IMR-90 (cell line): ENCODE data around the gene KIF5C. TPM values are rescaled to one million over a fixed set of nuclear protein-coding genes. Genes with fewer than 3 reads are reported as not detected.

Source experiments
- ATAC-seq: fragments of 200-7000 bp; cut with Tn5 transposase; 2 replicates; pipeline ENCODE4 v1.9.1; 2020; ENCODE audit warnings: low read depth, mild to moderate bottlenecking, moderate library complexity
- BruUV-seq: library from RNA; stranded (reverse); fragments of 400-500 nt; replicated peaks from 2 replicates; lab custom pipeline; 2021; lab: Mats Ljungman, UMichigan
- CTCF ChIA-PET: fragments of 300-600 bp; formaldehyde crosslinking; extraction: SDS; loops from one replicate; lab custom pipeline; 2021; ENCODE audit warnings: antibody characterized with exemption; lab: Yijun Ruan, JAX
- POLR2A ChIA-PET: fragments of 300-600 bp; sonication (Branson Sonifier 250); formaldehyde crosslinking; loops from one replicate; lab custom pipeline; 2022; ENCODE audit warnings: antibody characterized with exemption; ENCODE audit not compliant: unreplicated experiment; lab: Charles Lee
- DNase-seq: peaks from one replicate; pipeline ENCODE4 v3.0.0; 2013
- H2AFZ ChIP-seq: replicated peaks from 2 replicates; pipeline ENCODE3; 2013; ENCODE audit warnings: low read length, mild to moderate bottlenecking; ENCODE audit not compliant: poor library complexity
- H2AK5ac ChIP-seq: 2 replicates; pipeline ENCODE4 v1.6.1; 2013; ENCODE audit warnings: low read depth, low read length, inconsistent platforms
- H2AK9ac ChIP-seq: replicated peaks from 2 replicates; pipeline ENCODE3; 2013; ENCODE audit warnings: mild to moderate bottlenecking, low read depth, low read length, moderate library complexity; ENCODE audit not compliant: poor library complexity
- H2BK120ac ChIP-seq: 2 replicates; pipeline ENCODE4 v1.6.1; 2013; ENCODE audit warnings: low read depth, low read length, inconsistent platforms
- H2BK15ac ChIP-seq: 3 replicates; pipeline ENCODE4 v1.6.1; 2013; ENCODE audit warnings: low read depth, low read length, inconsistent platforms
- H2BK20ac ChIP-seq: 2 replicates; pipeline ENCODE4 v1.6.1; 2013; ENCODE audit warnings: low read depth, mild to moderate bottlenecking, inconsistent platforms, low read length, moderate library complexity
- H2BK5ac ChIP-seq: 2 replicates; pipeline ENCODE4 v1.6.1; 2013; ENCODE audit warnings: mild to moderate bottlenecking, low read depth, low read length, inconsistent platforms; ENCODE audit not compliant: poor library complexity, severe bottlenecking
- H3K14ac ChIP-seq: replicated peaks from 2 replicates; pipeline ENCODE4 v1.6.1; 2013; ENCODE audit warnings: low read depth, low read length, inconsistent platforms
- H3K18ac ChIP-seq: 2 replicates; pipeline ENCODE4 v1.6.1; 2013; ENCODE audit warnings: low read depth, low read length, control low read depth
- H3K23ac ChIP-seq: 2 replicates; pipeline ENCODE4 v1.6.1; 2013; ENCODE audit warnings: low read depth, low read length, inconsistent platforms
- H3K27ac ChIP-seq: 2 replicates; pipeline ENCODE4 v1.5.1; 2013; ENCODE audit warnings: mild to moderate bottlenecking, control low read depth, low read length; ENCODE audit not compliant: insufficient read depth
- H3K27me3 ChIP-seq: 2 replicates; pipeline ENCODE4 v1.6.1; 2013; ENCODE audit warnings: low read length; ENCODE audit not compliant: control insufficient read depth, insufficient read depth
- H3K36me3 ChIP-seq: 2 replicates; pipeline ENCODE4 v1.6.1; 2013; ENCODE audit warnings: low read length, mixed read lengths; ENCODE audit not compliant: control insufficient read depth, insufficient read depth
- H3K4ac ChIP-seq: 2 replicates; pipeline ENCODE4 v1.6.1; 2013; ENCODE audit warnings: low read depth, low read length, inconsistent platforms
- H3K4me1 ChIP-seq: 2 replicates; pipeline ENCODE4 v1.6.1; 2013; ENCODE audit warnings: low read length, mixed read lengths; ENCODE audit not compliant: control insufficient read depth, insufficient read depth
- H3K4me2 ChIP-seq: 2 replicates; pipeline ENCODE4 v1.6.1; 2013; ENCODE audit warnings: low read depth, mild to moderate bottlenecking, control low read depth, low read length, moderate library complexity
- H3K4me3 ChIP-seq: 2 replicates; pipeline ENCODE4 v1.5.1; 2013; ENCODE audit warnings: low read depth, mild to moderate bottlenecking, control low read depth, low read length, moderate library complexity; ENCODE audit not compliant: insufficient read depth
- H3K56ac ChIP-seq: 2 replicates; pipeline ENCODE4 v1.6.1; 2013; ENCODE audit warnings: low read length, inconsistent platforms; ENCODE audit not compliant: insufficient read depth; ENCODE audit errors: extremely low read depth
- H3K79me1 ChIP-seq, 2 experiments: 2 replicates each; pipeline ENCODE4 v1.6.1; 2013; ENCODE audit warnings: low read length in 2 of 2, inconsistent platforms in 1 of 2, low read depth in 1 of 2
- H3K9ac ChIP-seq: 2 replicates; pipeline ENCODE4 v1.6.1; 2013; ENCODE audit warnings: low read depth, low read length, control low read depth
- H3K9me1 ChIP-seq: 2 replicates; pipeline ENCODE4 v1.6.1; 2013; ENCODE audit warnings: low read length, inconsistent platforms; ENCODE audit not compliant: insufficient read depth
- H3K9me3 ChIP-seq: 2 replicates; pipeline ENCODE4 v1.6.1; 2013; ENCODE audit warnings: low read length; ENCODE audit not compliant: control insufficient read depth, insufficient read depth
- H4K20me1 ChIP-seq: 2 replicates; pipeline ENCODE4 v1.6.1; 2013; ENCODE audit warnings: low read length, inconsistent platforms; ENCODE audit not compliant: insufficient read depth
- H4K5ac ChIP-seq: 2 replicates; pipeline ENCODE4 v1.6.1; 2013; ENCODE audit warnings: mild to moderate bottlenecking, low read depth, low read length, control low read depth
- H4K8ac ChIP-seq, 2 experiments: 2 replicates each; pipeline ENCODE4 v1.6.1; 2013; ENCODE audit warnings: low read depth in 2 of 2, low read length in 2 of 2, control low read depth in 1 of 2, inconsistent platforms in 1 of 2
- H4K91ac ChIP-seq: 2 replicates; pipeline ENCODE4 v1.6.1; 2013; ENCODE audit warnings: low read depth, low read length, inconsistent platforms; ENCODE audit not compliant: insufficient read depth
- CEBPB ChIP-seq: IDR thresholded peaks from 2 replicates; pipeline ENCODE4 v1.6.1; 2012; ENCODE audit warnings: low read depth, low read length, improper control_type of control experiment
- CTCF ChIP-seq: conservative IDR thresholded peaks from 2 replicates; pipeline ENCODE4 v1.5.1; 2012; ENCODE audit warnings: mild to moderate bottlenecking, low read depth, low read length, improper control_type of control experiment
- ELK1 ChIP-seq: fragments of 150-350 bp; IDR thresholded peaks from 2 replicates; pipeline ENCODE4 v1.6.1; 2016; ENCODE audit warnings: low read depth, mild to moderate bottlenecking, low read length, moderate library complexity, borderline replicate concordance
- MAFK ChIP-seq: IDR thresholded peaks from 2 replicates; pipeline ENCODE4 v1.6.1; 2012; ENCODE audit warnings: low read depth, low read length, improper control_type of control experiment
- NFE2L2 ChIP-seq: fragments of 150-350 bp; IDR thresholded peaks from 2 replicates; pipeline ENCODE4 v1.6.1; 2016; ENCODE audit warnings: low read depth, mild to moderate bottlenecking, low read length
- WGBS, 2 experiments: methylation state at CpG; one replicate each; pipeline versions ENCODE4 v1.1.5 to v1.1.7; 2013; ENCODE audit warnings: missing lambda C conversion rate in 2 of 2; ENCODE audit not compliant: insufficient read length in 1 of 2; ENCODE audit errors: extremely low coverage in 2 of 2; 5-methylcytosine and 5-hydroxymethylcytosine counted together
- dilution Hi-C: fragments of 300-500 bp; cut with HindIII; formaldehyde crosslinking; loops from one replicate; pipeline ENCODE4 v1.14.3; 2018; ENCODE audit warnings: low sequenced_read_pairs; ENCODE audit not compliant: unreplicated experiment
- in situ Hi-C: fragments of 300-500 bp; cut with MboI; formaldehyde crosslinking; loops from 3 replicates; pipeline ENCODE4 v1.14.3; 2019; ENCODE audit warnings: low sequenced_read_pairs, inconsistent platforms, mixed read lengths
- intact Hi-C: fragments of 100-400 bp; cut with micrococcal nuclease; formaldehyde crosslinking; loops from 2 replicates; pipeline ENCODE4 v1.10.0; 2022
- polyA plus RNA-seq, 3 experiments: library from polyadenylated mRNA; depleted of rRNA; stranded (reverse); fragments of >200 nt; gene quantifications; 2 replicates each; pipeline ENCODE4 v1.2.3, GENCODE V29; 2012; ENCODE audit warnings: low replicate concordance in 1 of 3
- total RNA-seq: library from RNA; depleted of rRNA; stranded (reverse); fragments of >200 nt; gene quantifications from 2 replicates; pipeline ENCODE4 v1.2.3, GENCODE V29; 2012
- TF ChIP-seq, protein P1 (sequence below): fragments of 150-350 bp; IDR thresholded peaks from 2 replicates; pipeline ENCODE4 v1.6.1; 2017; ENCODE audit warnings: mild to moderate bottlenecking, antibody characterized with exemption, low read length, low read depth

Gene KIF5C
- total and polyA plus RNA-seq, 2 of the 4 experiments (the other 2 are of a cell fraction): 0.10 to 0.18 TPM

GRCh38 chr2:149023091-149023490, 148.1 kb downstream of the KIF5C start:
- no peak for ATAC-seq
- dilution Hi-C loops: no loop called here
- in situ Hi-C loops: loop anchor here (10.0 kb wide), 1 partner anchor 292 kb away; no protein-coding TSS in a partner anchor

More at GRCh38 chr2:149023091-149023490, 148.1 kb downstream of the KIF5C start:
- H2BK5ac ChIP-seq: no peak overlapping the region
- H2AK5ac ChIP-seq: no peak overlapping the region
- peaks cover 8% of the 10 kb centered on the region for H3K27me3 ChIP-seq
- no peak overlapping the region for H2BK120ac ChIP-seq
- H4K91ac ChIP-seq: no peak overlapping the region
- no peaks in the 10 kb centered on the region for H3K79me1 ChIP-seq
- H3K36me3 ChIP-seq: no peaks in the 10 kb centered on the region
- no peaks in the 10 kb centered on the region for H3K9me3 ChIP-seq
- no peak overlapping the region for H4K8ac ChIP-seq
- DNase-seq: no peak
- POLR2A ChIA-PET: no interaction called here
- no peaks in the 10 kb centered on the region for H4K20me1 ChIP-seq
- no peak overlapping the region for H3K4me3 ChIP-seq
- no peak overlapping the region for H3K4me2 ChIP-seq
- no peak for TF ChIP-seq CTCF
- TF ChIP-seq NFE2L2: no peak
- no peak for TF ChIP-seq ELK1
- TF ChIP-seq, protein P1, sequence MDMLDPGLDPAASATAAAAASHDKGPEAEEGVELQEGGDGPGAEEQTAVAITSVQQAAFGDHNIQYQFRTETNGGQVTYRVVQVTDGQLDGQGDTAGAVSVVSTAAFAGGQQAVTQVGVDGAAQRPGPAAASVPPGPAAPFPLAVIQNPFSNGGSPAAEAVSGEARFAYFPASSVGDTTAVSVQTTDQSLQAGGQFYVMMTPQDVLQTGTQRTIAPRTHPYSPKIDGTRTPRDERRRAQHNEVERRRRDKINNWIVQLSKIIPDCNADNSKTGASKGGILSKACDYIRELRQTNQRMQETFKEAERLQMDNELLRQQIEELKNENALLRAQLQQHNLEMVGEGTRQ: no peak
- TF ChIP-seq CEBPB: no peak
- TF ChIP-seq MAFK: no peak
- no peak overlapping the region for H2BK20ac ChIP-seq
- H2BK15ac ChIP-seq: no peak overlapping the region
- no peak overlapping the region for H4K5ac ChIP-seq
- CTCF ChIA-PET: no interaction called here
- no peaks in the 10 kb centered on the region for H3K9me1 ChIP-seq
- WGBS, 2 experiments: no CpG with 5 or more reads among the region's 6 CpGs
- no peak overlapping the region for H3K9ac ChIP-seq
- H3K4ac ChIP-seq: no peak overlapping the region
- no TSS peak for BruUV-seq
- no peak overlapping the region for H3K27ac ChIP-seq
- H3K56ac ChIP-seq: no peak overlapping the region
- no peak overlapping the region for H3K18ac ChIP-seq
- H2AFZ ChIP-seq: no peak overlapping the region
- H2AK9ac ChIP-seq: no peak overlapping the region
- H3K4me1 ChIP-seq: no peaks in the 10 kb centered on the region
- intact Hi-C loops: no loop called here
- H3K14ac ChIP-seq: no peak overlapping the region
- H3K23ac ChIP-seq: no peak overlapping the region
